ENCODE measurements around the gene OVCA2.

OVCA2 gene

DNA sequence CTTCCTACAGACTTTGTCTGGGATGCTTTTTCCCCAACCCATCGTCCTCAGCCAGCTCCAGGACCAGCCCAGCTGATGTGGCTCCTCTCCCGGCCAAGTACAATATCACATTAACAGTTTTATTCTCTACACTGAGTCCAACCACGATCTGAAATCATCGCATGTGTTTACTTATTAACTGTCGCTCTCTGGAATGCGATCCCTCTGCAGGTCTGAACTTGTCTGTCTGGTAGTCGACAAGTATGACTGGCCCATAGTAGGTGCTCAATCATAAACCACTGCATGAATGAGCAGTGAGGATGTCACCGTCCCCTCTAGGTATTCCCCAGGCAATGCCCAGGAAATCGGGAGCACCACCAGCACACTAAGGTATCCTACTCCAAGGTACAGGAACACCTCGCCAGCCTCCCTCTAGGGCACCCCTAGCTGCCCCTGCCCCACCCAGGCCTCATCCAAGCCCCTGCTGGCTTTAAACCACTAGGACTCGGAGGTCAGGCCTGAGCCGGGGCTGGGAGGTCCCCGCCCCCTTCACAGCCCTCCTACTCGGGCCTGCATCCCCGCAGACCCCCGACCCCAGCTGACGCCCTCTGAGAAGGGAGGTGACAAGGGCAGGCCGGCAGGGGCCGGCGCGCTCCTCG, 44.4 kb upstream of the OVCA2 start:
- DNase-seq (ENCODE audit: low read depth): no peak

GRCh38 chr17:1997927-1998742, 43.7 kb upstream of the OVCA2 start:
- TF ChIP-seq CTCF (IDR thresholded peaks at IDR 0.05; ENCODE audit: control insufficient read depth, insufficient read depth, low read depth, low read length, missing control alignments): no peak
- H3K4me3 ChIP-seq (ENCODE audit: control insufficient read depth, low read depth, low read length): peak overlapping the region; percentile 20
- DNase-seq (ENCODE audit: low read depth): no peak

More for the DNA sequence above, 44.4 kb upstream of the OVCA2 start:
- no peak overlapping the region for H3K4me3 ChIP-seq (ENCODE audit: control insufficient read depth, low read depth, low read length)
- no peak for TF ChIP-seq CTCF (IDR thresholded peaks at IDR 0.05; ENCODE audit: control insufficient read depth, insufficient read depth, low read depth, low read length, missing control alignments)

DNA sequence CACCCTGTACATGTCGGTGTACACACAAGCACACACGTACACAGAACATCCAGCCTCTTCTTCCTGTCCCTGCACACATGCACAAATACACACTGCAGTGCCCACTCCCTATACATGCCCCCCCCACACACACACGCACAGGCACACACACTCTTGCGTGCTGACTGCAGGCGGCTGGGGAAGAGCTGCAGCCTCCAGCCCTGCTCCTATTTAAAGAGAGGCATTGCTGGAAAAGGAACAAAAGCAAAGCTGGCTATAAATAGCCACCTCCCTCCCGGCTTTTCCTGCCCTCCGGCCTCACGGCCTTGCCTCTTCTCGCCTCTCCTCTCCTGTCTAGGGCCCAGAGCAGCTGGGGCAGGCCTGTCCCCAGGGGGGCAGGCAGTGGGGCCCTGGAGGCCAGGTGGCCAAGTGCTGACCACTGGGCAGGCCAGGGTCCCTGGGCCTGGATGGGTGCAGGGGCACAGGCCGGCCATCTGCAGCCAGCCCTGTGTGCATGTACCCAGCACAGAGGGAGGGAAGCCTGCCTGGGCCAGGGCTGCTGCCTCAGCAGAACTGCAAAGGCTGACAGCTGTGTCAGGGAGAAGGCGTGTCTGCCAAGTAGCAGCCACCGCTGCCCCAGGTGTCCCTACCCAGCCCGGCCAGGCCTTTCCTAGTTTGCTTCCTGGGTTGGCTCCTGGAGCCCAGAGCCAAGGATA, 42.1 kb upstream of the OVCA2 start:
- no peak for TF ChIP-seq CTCF (IDR thresholded peaks at IDR 0.05; ENCODE audit: control insufficient read depth, insufficient read depth, low read depth, low read length, missing control alignments)

GRCh38 chr17:2002767-2003329, 39.0 kb upstream of the OVCA2 start:
- DNase-seq (ENCODE audit: low read depth): no peak
- no peak overlapping the region for H3K4me3 ChIP-seq (ENCODE audit: control insufficient read depth, low read depth, low read length)
- no peak for TF ChIP-seq CTCF (IDR thresholded peaks at IDR 0.05; ENCODE audit: control insufficient read depth, insufficient read depth, low read depth, low read length, missing control alignments)

More for the DNA sequence above, 42.1 kb upstream of the OVCA2 start:
- H3K4me3 ChIP-seq (ENCODE audit: control insufficient read depth, low read depth, low read length): no peak overlapping the region
- no peak for DNase-seq (ENCODE audit: low read depth)

DNA sequence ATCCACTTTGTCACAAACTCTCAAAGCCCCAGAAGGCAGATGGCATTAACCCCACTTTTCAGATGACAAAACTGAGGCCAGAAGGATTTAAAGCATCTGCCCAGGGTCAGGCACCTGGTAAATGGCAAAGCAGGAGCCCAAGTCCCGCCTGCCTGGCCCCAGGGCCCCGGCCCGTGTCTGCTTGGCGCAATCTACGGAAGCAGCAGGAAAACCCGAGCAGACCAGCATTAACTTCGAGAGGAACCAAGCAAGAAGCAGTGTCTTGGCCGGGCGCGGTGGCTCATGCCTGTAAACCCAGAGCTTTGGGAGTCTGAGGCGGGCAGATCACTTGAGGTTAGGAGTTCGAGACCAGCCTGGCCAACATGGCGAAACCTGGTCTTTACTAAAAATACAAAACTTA, 38.3 kb upstream of the OVCA2 start:
- DNase-seq (ENCODE audit: low read depth): no peak
- H3K4me3 ChIP-seq (ENCODE audit: control insufficient read depth, low read depth, low read length): no peak overlapping the region
- TF ChIP-seq CTCF (IDR thresholded peaks at IDR 0.05; ENCODE audit: control insufficient read depth, insufficient read depth, low read depth, low read length, missing control alignments): no peak

DNA sequence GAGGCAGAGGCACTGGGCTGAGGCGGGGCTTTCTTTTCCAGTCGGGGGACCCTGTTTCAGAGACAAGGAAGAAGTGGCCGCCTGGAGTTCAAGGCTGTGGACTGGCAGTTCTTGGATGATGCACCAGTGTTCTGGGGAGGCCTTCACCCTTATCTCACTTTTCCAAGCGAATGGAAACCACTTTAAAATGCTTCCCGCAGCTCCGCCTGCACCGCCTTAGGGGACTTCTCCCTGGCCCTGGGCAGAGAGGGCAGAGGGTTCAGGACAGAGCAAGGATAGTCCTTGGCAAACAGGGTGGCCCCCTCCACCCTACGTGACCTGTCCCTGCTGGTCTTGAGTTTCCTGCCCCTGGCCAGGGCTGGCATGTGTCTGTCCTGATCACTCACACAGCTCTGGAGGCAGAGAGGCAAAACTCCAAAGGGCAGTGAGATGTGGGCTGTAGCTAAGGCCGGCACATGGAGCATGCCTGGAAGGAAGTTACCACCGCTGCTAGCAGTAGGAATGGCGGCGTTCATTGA, 37.3 kb upstream of the OVCA2 start:
- no peak for DNase-seq (ENCODE audit: low read depth)
- no peak overlapping the region for H3K4me3 ChIP-seq (ENCODE audit: control insufficient read depth, low read depth, low read length)

More for the DNA sequence above, 37.3 kb upstream of the OVCA2 start:
- TF ChIP-seq CTCF (IDR thresholded peaks at IDR 0.05; ENCODE audit: control insufficient read depth, insufficient read depth, low read depth, low read length, missing control alignments): no peak
